EH (cell line): ENCODE measurements around the gene HOXD8.

Source experiments
- DNase-seq: peaks from one replicate; pipeline ENCODE4 v3.0.0-alpha.2; 2015; ENCODE audit warnings: low read depth

The HOXD8 gene

GRCh38 chr2:176174382-176174823, 44.9 kb downstream of the HOXD8 start:
- DNase-seq, result no peak

- no peak for DNase-seq
Measured at GRCh38 chr2:176174824-176175708, 45.6 kb downstream of the HOXD8 start.

DNA sequence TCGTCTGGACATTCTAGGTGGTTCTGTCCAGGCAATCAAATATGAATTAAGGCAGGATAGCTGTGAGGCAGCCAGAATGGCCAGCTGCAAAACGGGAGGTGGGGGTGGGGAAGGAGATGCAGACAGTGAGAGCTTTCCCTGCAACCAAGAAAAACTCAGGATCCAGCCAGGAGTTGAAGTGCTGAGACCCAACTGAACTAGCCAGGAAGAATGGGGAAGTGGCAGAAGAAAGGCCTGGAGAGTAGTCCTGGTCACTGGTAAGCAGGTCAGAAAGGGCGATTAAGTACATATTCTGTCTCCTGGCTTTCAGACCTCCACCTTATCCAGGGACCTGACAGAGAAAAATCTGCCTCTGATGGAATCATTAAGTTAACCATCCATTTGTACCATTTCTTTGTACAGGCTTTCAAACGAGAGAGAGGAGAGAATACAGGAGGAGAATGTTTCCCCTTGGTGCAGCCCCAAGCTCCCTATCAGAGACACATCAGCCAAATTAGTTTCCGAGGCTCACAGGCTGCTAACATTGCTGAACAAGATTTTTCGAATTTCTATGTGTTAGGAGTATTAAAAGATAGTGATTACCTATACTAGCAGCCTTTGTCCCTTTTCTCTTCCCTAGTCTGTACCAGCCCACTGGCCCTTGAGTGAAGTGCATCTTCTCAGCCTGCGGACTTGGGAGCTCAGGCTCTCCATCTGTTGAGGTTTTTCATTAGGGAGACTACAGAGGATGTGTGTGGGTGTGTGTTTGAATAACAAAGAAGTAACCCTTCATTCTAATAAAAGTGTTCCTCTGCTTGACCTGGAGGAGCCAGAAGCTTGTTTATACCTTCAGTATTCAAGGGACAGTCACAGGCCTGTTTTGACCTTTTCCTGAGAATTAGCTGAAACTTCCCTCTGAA, 46.5 kb downstream of the HOXD8 start:
- no peak for DNase-seq

- no peak for DNase-seq
Measured at GRCh38 chr2:176177580-176178037, 48.1 kb downstream of the HOXD8 start.

GRCh38 chr2:176178038-176178756, 48.7 kb downstream of the HOXD8 start:
- DNase-seq, result no peak

DNA sequence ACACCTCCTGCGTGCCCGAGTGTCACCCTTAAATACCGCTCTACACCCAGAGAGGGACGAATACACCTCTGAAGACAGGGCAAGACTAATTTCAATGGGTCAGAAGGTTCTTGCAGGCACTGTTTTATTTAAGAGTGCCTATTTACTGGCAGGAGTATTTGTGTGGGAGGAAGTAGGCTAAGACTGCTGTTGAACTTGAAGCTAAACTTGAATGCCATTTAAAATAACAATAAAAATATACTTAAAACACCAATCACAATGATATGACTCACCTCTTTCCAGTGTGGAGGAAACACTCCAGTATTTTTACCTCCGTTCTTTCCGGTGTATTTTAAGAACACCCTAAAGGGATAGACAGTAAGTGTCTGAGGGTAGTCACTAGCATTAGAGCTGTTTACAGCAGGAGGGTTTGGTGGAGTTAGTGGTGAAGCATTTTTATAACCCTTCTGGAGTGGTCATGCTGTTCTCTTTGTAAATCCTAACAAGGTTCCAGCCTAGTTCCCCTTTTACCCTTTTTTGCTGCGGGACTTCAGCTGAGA, 49.3 kb downstream of the HOXD8 start:
- no peak for DNase-seq

DNA sequence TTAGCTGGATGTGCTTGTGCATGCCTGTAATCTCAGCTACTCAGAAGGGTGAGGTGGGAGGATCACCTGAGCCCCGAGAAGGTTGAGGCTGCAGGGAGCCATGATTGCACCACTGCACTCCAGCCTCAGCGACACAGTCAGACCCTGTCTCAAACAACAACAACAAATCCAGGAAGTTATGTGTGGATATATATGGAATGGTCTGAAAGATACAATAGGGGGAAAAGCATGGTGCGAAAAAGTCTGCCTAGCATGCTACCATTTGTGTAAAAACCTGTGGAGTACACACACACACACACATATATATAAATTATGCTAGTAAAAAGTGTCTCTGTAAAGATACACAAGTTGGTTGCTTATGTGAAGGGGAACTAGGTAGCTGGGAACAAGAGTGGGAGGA, 52.0 kb downstream of the HOXD8 start:
- DNase-seq, result no peak
